Fibroblast of mammary gland (primary cell): ENCODE results near the gene TMEM106C.

Experiments
- DNase-seq: peaks from one replicate; pipeline ENCODE4 v3.0.0-alpha.2; 2010; ENCODE audit warnings: low read depth
- H3K4me3 ChIP-seq: 2 replicates; pipeline ENCODE4 v1.5.1; 2011; ENCODE audit warnings: low read depth, mild to moderate bottlenecking, low read length, moderate library complexity; ENCODE audit not compliant: control insufficient read depth
- TF ChIP-seq, protein P1 (sequence below): conservative IDR thresholded peaks from 2 replicates; pipeline ENCODE4 v1.5.1; 2011; ENCODE audit warnings: low read depth, low read length, inconsistent platforms; ENCODE audit not compliant: control insufficient read depth, insufficient read depth

The TMEM106C gene

GRCh38 chr12:47942614-47943225, 20.7 kb upstream of the TMEM106C start:
- no peak overlapping the region for H3K4me3 ChIP-seq
- DNase-seq, result no peak
- TF ChIP-seq, protein P1, sequence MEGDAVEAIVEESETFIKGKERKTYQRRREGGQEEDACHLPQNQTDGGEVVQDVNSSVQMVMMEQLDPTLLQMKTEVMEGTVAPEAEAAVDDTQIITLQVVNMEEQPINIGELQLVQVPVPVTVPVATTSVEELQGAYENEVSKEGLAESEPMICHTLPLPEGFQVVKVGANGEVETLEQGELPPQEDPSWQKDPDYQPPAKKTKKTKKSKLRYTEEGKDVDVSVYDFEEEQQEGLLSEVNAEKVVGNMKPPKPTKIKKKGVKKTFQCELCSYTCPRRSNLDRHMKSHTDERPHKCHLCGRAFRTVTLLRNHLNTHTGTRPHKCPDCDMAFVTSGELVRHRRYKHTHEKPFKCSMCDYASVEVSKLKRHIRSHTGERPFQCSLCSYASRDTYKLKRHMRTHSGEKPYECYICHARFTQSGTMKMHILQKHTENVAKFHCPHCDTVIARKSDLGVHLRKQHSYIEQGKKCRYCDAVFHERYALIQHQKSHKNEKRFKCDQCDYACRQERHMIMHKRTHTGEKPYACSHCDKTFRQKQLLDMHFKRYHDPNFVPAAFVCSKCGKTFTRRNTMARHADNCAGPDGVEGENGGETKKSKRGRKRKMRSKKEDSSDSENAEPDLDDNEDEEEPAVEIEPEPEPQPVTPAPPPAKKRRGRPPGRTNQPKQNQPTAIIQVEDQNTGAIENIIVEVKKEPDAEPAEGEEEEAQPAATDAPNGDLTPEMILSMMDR, result no peak

DNA sequence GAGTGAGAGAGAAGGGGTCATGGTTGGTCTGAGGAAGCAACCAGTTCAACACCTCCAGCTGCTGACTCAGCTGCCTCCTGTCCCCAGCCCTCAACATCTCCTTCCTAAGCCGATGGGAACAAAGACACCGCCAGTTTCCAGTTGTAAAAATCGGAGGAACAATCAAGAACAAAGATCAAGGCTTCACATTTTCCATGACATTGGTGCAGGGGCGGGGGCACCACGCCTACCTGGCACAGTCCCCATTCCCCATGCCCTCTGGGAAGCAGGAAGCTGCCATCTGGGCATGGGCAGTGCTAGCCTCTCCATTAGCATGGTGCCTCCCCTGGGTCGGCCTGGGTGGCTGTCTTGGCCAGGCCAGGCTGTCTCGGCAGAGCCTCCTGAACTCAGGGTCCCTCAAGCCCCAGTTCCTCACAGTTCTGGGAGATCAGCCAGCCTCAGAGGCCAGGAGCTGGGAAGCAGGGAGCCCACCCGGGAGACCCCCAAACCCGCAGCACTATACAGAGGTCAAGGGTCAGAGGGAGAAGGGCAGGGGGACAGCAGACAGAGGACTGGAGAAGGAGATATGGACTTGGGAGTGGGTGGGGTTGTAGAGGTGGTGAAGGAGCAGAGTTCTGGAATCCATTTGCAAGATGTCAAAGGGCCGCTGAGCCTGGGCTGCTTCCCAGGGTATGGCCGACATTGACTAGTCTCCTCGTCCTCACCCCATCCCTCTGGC, 19.6 kb upstream of the TMEM106C start:
- TF ChIP-seq, protein P1, result no peak
- DNase-seq, result no peak
- no peak overlapping the region for H3K4me3 ChIP-seq

- H3K4me3 ChIP-seq, result no peak overlapping the region
- TF ChIP-seq, protein P1, result no peak
- DNase-seq, result no peak
Observed at GRCh38 chr12:47944685-47945340, 18.6 kb upstream of the TMEM106C start.

DNA sequence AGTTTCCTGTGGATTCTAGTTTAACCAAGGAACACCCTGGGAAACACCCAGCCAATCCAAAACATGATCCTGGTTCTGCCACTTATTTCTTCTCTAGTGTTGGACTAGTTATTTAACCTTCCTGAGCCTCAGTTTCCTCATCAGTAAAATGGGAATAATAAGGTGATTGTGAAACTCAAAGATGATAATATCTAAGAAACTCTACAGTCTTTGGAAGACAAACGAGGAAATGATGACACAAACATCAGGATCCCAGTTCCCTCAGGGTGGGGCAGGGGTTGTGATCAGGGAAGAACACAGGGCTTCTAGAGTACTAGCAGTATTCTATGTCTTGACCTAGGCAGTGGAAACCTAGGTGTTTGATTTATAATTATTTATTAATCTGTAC, 18.1 kb upstream of the TMEM106C start:
- TF ChIP-seq, protein P1, result no peak
- no peak overlapping the region for H3K4me3 ChIP-seq
- no peak for DNase-seq

- DNase-seq, result peak; percentile 33
- H3K4me3 ChIP-seq, result no peak overlapping the region
- TF ChIP-seq, protein P1, result no peak
Observed at GRCh38 chr12:47946413-47947323, 16.7 kb upstream of the TMEM106C start.

DNA sequence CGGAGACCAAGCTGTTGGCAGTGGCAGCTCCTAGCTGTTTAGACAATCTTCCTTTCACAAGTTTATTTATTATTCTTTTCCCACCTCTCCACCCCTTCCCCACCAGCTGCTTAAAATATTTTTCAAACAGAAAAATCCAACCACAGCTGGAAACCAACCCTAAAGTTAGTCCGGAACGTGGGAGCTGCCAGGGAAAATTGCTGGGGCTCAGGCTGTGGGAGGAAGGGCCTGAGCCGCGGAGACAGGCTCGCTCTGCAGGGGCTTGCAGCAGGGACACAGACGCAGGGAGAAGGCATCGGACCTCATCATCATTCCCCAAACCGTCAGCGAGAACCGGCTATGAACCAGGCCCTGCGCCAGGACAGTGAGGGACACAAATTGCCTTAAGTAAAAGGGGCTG, 16.1 kb upstream of the TMEM106C start:
- TF ChIP-seq, protein P1, result no peak
- no peak for DNase-seq
- H3K4me3 ChIP-seq, result no peak overlapping the region
